Spleen (tissue), 11 donors: ENCODE data around the gene MKLN1. TPM values are rescaled to one million over a fixed set of nuclear protein-coding genes. Genes with fewer than 3 reads are reported as not detected.

Experiments
- DNase-seq: peaks from one replicate; pipeline ENCODE4 v3.0.0-alpha.2; 2020
- H3K27ac ChIP-seq, 8 donors: fragments of 200-600 bp; sonication (generic) in 7 of 8; 1 replicate in 4 of 8; 2 replicates in 4 of 8; pipeline versions ENCODE4 v1.5.0 to v1.8.0; 2016 to 2021; ENCODE audit warnings: inconsistent platforms in 4 of 8, mild to moderate bottlenecking in 4 of 8, moderate library complexity in 1 of 8
- H3K27me3 ChIP-seq, 7 donors: fragments of 200-600 bp; sonication (generic) in 6 of 7; replicated peaks in 1 of 7; 1 replicate in 4 of 7; 2 replicates in 3 of 7; pipeline versions ENCODE4 v1.5.0 to v1.8.0; 2016 to 2021; ENCODE audit warnings: inconsistent platforms in 3 of 7, mild to moderate bottlenecking in 1 of 7
- H3K36me3 ChIP-seq, 6 donors: fragments of 200-600 bp; sonication (generic) in 5 of 6; 1 replicate in 4 of 6; 2 replicates in 2 of 6; pipeline versions ENCODE4 v1.5.0 to v1.8.0; 2016 to 2021; ENCODE audit warnings: inconsistent platforms in 2 of 6
- H3K4me1 ChIP-seq, 6 donors: fragments of 200-600 bp; sonication (generic) in 5 of 6; 1 replicate in 3 of 6; 2 replicates in 3 of 6; pipeline versions ENCODE4 v1.5.0 to v1.8.0; 2016 to 2021; ENCODE audit warnings: inconsistent platforms in 3 of 6
- H3K4me3 ChIP-seq, 8 donors: fragments of 200-600 bp; sonication (generic) in 7 of 8; 1 replicate in 4 of 8; 2 replicates in 4 of 8; pipeline versions ENCODE4 v1.5.0 to v1.8.0; 2016 to 2021; ENCODE audit warnings: inconsistent platforms in 4 of 8, mild to moderate bottlenecking in 4 of 8, moderate library complexity in 2 of 8
- H3K9me3 ChIP-seq, 8 donors: fragments of 200-600 bp; sonication (generic) in 7 of 8; 1 replicate in 4 of 8; 2 replicates in 4 of 8; pipeline versions ENCODE4 v1.5.0 to v1.8.0; 2016 to 2021; ENCODE audit warnings: inconsistent platforms in 4 of 8
- POLR2A ChIP-seq, 3 donors: fragments of 450-650 bp; IDR thresholded peaks; one replicate each; pipeline ENCODE4 v1.5.1; 2017; ENCODE audit warnings: antibody characterized with exemption in 3 of 3, mild to moderate bottlenecking in 1 of 3
- POLR2AphosphoS5 ChIP-seq, 3 donors: sonication (generic); formaldehyde crosslinking; IDR thresholded peaks; one replicate each; pipeline ENCODE4 v1.5.1; 2017; ENCODE audit warnings: antibody characterized with exemption in 3 of 3
- WGBS, 5 donors: extraction: QIAGEN DNeasy Blood & Tissue Kit in 3 of 5; methylation state at CpG; one replicate each; pipeline versions ENCODE4 v1.1.5 to v1.1.7; 2013 to 2018; 5-methylcytosine and 5-hydroxymethylcytosine counted together
- intact Hi-C: fragments of 100-400 bp; cut with DNase I; formaldehyde crosslinking; loops from one replicate; pipeline ENCODE4 v1.15.0; 2023; ENCODE audit warnings: low total_unique reads
- polyA plus RNA-seq, 3 donors: library from polyadenylated mRNA; stranded (reverse); fragments of 200-250 nt; gene quantifications; one replicate each; pipeline ENCODE4 v1.2.1, GENCODE V29; 2013
- total RNA-seq, 7 donors: library from RNA; depleted of rRNA in 3 of 7; stranded (reverse); fragments of >200 nt in 3 of 7; fragmentation: NEBNext Ultra II Directional in 4 of 7; extraction: Animal tissue kit (Norgen Biotek cat#: 25700) in 4 of 7; gene quantifications; one replicate each; pipeline versions ENCODE4 v1.1.0 to v1.2.1, GENCODE V29; 2016 to 2021
- TF ChIP-seq, protein P1 (sequence below), 11 experiments: fragments of 200-600 bp in 7 of 11; fragments of 450-650 bp in 4 of 11; sonication (generic) in 4 of 11; IDR thresholded peaks in 8 of 11; conservative IDR thresholded peaks in 3 of 11; 1 replicate in 7 of 11; 2 replicates in 4 of 11; pipeline versions ENCODE4 v1.4.0 to v1.8.0; 2016 to 2021; ENCODE audit warnings: antibody characterized with exemption in 11 of 11, inconsistent platforms in 4 of 11, mild to moderate bottlenecking in 1 of 11
- donor health status: healthy with polysubstance abuse.
- donor health status: DM: no; HTN: no; CAD: no; lungs with moderate emphysema.
- donor health status: DM: no; HTN: no; CAD: no.
- donor health status: Bipolar disorder and iron deficiency.
- donor health status: healthy.
- donor health status: DM: no; HTN: no; CAD: no.
- donor health status: DM: yes; HTN: yes; CAD: no.

The MKLN1 gene
- total and polyA plus RNA-seq, 10 donors, result 7.1 to 87.4 (median 66.5) TPM

- no peaks in the 10 kb centered on the region for H3K36me3 ChIP-seq
- TF ChIP-seq POLR2AphosphoS5 (IDR thresholded peaks at IDR 0.05) (no peak), POLR2A (IDR thresholded peaks at IDR 0.05) (no peak)
- TF ChIP-seq, protein P1, sequence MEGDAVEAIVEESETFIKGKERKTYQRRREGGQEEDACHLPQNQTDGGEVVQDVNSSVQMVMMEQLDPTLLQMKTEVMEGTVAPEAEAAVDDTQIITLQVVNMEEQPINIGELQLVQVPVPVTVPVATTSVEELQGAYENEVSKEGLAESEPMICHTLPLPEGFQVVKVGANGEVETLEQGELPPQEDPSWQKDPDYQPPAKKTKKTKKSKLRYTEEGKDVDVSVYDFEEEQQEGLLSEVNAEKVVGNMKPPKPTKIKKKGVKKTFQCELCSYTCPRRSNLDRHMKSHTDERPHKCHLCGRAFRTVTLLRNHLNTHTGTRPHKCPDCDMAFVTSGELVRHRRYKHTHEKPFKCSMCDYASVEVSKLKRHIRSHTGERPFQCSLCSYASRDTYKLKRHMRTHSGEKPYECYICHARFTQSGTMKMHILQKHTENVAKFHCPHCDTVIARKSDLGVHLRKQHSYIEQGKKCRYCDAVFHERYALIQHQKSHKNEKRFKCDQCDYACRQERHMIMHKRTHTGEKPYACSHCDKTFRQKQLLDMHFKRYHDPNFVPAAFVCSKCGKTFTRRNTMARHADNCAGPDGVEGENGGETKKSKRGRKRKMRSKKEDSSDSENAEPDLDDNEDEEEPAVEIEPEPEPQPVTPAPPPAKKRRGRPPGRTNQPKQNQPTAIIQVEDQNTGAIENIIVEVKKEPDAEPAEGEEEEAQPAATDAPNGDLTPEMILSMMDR (IDR thresholded peaks at IDR 0.05 in 8 of 11, conservative IDR thresholded peaks at IDR 0.05 in 3 of 11), result no peak
- no peaks in the 10 kb centered on the region for H3K27me3 ChIP-seq
- peak overlapping the region in 3 of 8 donors; percentile 15 to 38 (median 29) for H3K27ac ChIP-seq
- H3K9me3 ChIP-seq, result no peaks in the 10 kb centered on the region
- no peak overlapping the region for H3K4me3 ChIP-seq
- H3K4me1 ChIP-seq, result peaks cover 0 to 41% (median 3%) of the 10 kb centered on the region in 6 donors
- DNase-seq, result peak; percentile 40
- intact Hi-C loops, result no loop called here
- 90 to 99% (median 93%) methylated on average over 3 of the region's 3 CpGs for WGBS, 5 donors
These were observed 216.3 kb downstream of the MKLN1 start for GRCh38 chr7:131544021-131544420.

GRCh38 chr7:131544449-131545301 is 217.0 kb downstream of the MKLN1 start:
- H3K36me3 ChIP-seq, result no peaks in the 10 kb centered on the region
- peak; percentile 51 for DNase-seq
- H3K4me1 ChIP-seq, result peaks cover 0 to 41% (median 3%) of the 10 kb centered on the region in 6 donors
- TF ChIP-seq, protein P1 (IDR thresholded peaks at IDR 0.05 in 8 of 11, conservative IDR thresholded peaks at IDR 0.05 in 3 of 11), result peak in 1 of 11 experiments; percentile 22
- no peak for TF ChIP-seq POLR2AphosphoS5 (IDR thresholded peaks at IDR 0.05)
- intact Hi-C loops, result no loop called here
- peak overlapping the region in 4 of 8 donors; percentile 15 to 38 (median 32) for H3K27ac ChIP-seq
- 51 to 73% (median 66%) methylated on average over 5 to 16 of the region's 16 CpGs for WGBS, 5 donors
- H3K27me3 ChIP-seq, result no peaks in the 10 kb centered on the region
- H3K4me3 ChIP-seq, result no peak overlapping the region
- H3K9me3 ChIP-seq, result no peaks in the 10 kb centered on the region

- intact Hi-C loops, result no loop called here
- no peaks in the 10 kb centered on the region for H3K27me3 ChIP-seq
- H3K9me3 ChIP-seq, result no peaks in the 10 kb centered on the region
- TF ChIP-seq, protein P1 (IDR thresholded peaks at IDR 0.05 in 8 of 11, conservative IDR thresholded peaks at IDR 0.05 in 3 of 11), result no peak
- TF ChIP-seq POLR2AphosphoS5 (IDR thresholded peaks at IDR 0.05) (no peak), POLR2A (IDR thresholded peaks at IDR 0.05) (no peak)
- 80 to 89% (median 87%) methylated on average over 10 to 12 of the region's 12 CpGs for WGBS, 5 donors
- H3K4me3 ChIP-seq, result no peak overlapping the region
- peak overlapping the region in 1 of 8 donors; percentile 26 for H3K27ac ChIP-seq
- no peaks in the 10 kb centered on the region for H3K36me3 ChIP-seq
- H3K4me1 ChIP-seq, result peaks cover 0 to 36% (median 3%) of the 10 kb centered on the region in 6 donors
- peak; percentile 32 for DNase-seq
These were observed 218.4 kb downstream of the MKLN1 start for GRCh38 chr7:131546126-131546525.

Other genes with a start within 250 kb of the MKLN1 start
- gene PODXL, start 228.8 kb downstream of the MKLN1 start, total RNA-seq, result 10 to 100 TPM; 12.8 to 27.5 (median 18.7) TPM
- 1 to 10 TPM; 1.9 to 5.0 (median 2.9) TPM for gene PODXL, start 228.8 kb downstream of the MKLN1 start, polyA plus RNA-seq